ENCODE results near the gene SLC5A10. TPM values are rescaled to one million over a fixed set of nuclear protein-coding genes. Genes with fewer than 3 reads are reported as not detected.

The SLC5A10 gene
- total RNA-seq, 1 experiment from 2014 or later, result not detected

DNA sequence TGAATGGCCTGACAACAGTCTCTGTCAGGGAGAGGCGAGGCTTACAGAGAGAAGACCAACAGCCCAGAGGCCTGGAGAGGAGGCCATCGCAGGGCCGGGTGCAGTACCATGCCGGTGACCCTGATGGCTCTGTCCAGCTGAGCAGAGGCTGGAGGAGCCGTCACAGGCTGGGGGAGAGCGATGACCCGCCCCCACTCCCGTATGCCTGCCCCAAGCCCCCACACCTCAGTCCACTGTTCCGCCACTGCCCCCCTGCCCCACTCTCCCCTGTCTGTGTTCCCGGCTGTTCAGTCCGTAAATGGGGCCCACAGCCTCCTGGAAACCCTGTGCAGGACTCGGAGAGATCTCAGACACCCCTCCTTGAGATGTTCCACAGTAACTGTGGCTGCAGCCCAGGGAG, 65.4 kb downstream of the SLC5A10 start:
- no peak for TF ChIP-seq EZH2 (IDR thresholded peaks at IDR 0.05; ENCODE audit: borderline replicate concordance, low read depth, low read length, poor library complexity, severe bottlenecking)
- TF ChIP-seq, protein P1, sequence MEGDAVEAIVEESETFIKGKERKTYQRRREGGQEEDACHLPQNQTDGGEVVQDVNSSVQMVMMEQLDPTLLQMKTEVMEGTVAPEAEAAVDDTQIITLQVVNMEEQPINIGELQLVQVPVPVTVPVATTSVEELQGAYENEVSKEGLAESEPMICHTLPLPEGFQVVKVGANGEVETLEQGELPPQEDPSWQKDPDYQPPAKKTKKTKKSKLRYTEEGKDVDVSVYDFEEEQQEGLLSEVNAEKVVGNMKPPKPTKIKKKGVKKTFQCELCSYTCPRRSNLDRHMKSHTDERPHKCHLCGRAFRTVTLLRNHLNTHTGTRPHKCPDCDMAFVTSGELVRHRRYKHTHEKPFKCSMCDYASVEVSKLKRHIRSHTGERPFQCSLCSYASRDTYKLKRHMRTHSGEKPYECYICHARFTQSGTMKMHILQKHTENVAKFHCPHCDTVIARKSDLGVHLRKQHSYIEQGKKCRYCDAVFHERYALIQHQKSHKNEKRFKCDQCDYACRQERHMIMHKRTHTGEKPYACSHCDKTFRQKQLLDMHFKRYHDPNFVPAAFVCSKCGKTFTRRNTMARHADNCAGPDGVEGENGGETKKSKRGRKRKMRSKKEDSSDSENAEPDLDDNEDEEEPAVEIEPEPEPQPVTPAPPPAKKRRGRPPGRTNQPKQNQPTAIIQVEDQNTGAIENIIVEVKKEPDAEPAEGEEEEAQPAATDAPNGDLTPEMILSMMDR (conservative IDR thresholded peaks at IDR 0.05; ENCODE audit: low read depth, low read length), result no peak
- BruUV-seq (replicated peaks), result no TSS peak
- Histone ChIP-seq H3K4me1 (ENCODE audit: insufficient read depth, low read length, poor library complexity, severe bottlenecking) (no peaks in the 10 kb centered on the region), H3K27me3 (replicated peaks; ENCODE audit: insufficient read depth, low read depth, low read length, poor library complexity) (no peaks in the 10 kb centered on the region), H3K9me3 (ENCODE audit: low read depth, low read length, poor library complexity, severe bottlenecking) (no peaks in the 10 kb centered on the region), H3K4me3 (ENCODE audit: low read depth, low read length, poor library complexity, severe bottlenecking) (no peak overlapping the region), H3K36me3 (ENCODE audit: insufficient read depth, low read length, poor library complexity, severe bottlenecking) (no peaks in the 10 kb centered on the region), H3K27ac (ENCODE audit: low read depth, low read length, poor library complexity, severe bottlenecking) (no peak overlapping the region)
- intact Hi-C loops (cut with micrococcal nuclease; ENCODE audit: unreplicated experiment), result no loop called here
- no peak for DNase-seq (ENCODE audit: low spot score)
- POLR2A ChIA-PET (ENCODE audit: low non-redundant PET), result no interaction called here
- CTCF ChIA-PET, result no interaction called here

DNA sequence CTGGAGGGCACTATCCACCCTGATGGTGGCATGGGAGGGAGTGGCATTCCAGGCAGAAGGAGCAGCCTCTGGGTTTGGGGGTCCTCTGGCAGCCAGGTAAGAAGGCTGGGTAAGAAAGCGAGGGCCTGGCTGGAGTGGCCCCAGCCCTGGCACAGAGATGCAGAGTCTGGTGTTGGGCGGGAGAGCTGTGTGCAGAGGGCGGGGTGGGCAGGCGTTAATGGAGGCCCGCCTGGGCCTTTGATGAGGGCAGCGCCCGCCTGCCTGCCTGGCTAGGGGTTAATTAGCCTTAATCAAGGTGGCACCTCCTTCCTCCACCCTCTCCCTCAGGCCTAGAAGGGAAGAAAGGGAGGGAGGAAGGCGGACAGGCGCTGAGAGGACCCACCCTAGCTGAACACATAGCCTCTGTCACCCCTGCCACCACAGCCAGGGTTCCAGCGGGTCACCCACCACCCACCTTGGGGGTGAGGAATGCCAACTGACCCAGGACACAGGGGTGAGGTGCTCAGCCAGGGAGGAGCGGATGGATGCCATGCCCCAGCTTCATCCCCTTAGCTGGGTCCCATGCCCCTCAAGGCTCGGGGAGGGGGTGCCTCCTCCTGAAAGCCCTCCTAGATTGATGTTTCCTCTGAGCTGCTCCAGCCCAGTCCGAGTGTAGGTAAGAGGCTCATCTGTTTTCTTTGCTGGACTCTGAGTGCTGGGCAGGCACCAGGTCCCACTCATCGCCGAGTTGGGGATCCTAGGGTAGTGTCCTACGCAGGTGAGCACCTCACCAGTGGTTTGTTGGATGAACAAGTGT, 66.0 kb downstream of the SLC5A10 start:
- no peak overlapping the region for H3K27ac ChIP-seq (ENCODE audit: low read depth, low read length, poor library complexity, severe bottlenecking)
- POLR2A ChIA-PET (ENCODE audit: low non-redundant PET), result no interaction called here
- H3K4me1 ChIP-seq (ENCODE audit: insufficient read depth, low read length, poor library complexity, severe bottlenecking), result no peaks in the 10 kb centered on the region
- no TSS peak for BruUV-seq (replicated peaks)
- DNase-seq (ENCODE audit: low spot score), result no peak
- H3K36me3 ChIP-seq (ENCODE audit: insufficient read depth, low read length, poor library complexity, severe bottlenecking), result no peaks in the 10 kb centered on the region
- H3K27me3 ChIP-seq (replicated peaks; ENCODE audit: insufficient read depth, low read depth, low read length, poor library complexity), result no peaks in the 10 kb centered on the region
- TF ChIP-seq, protein P1 (conservative IDR thresholded peaks at IDR 0.05; ENCODE audit: low read depth, low read length), result no peak
- TF ChIP-seq EZH2 (IDR thresholded peaks at IDR 0.05; ENCODE audit: borderline replicate concordance, low read depth, low read length, poor library complexity, severe bottlenecking), result no peak
- H3K4me3 ChIP-seq (ENCODE audit: low read depth, low read length, poor library complexity, severe bottlenecking), result no peak overlapping the region
- no peaks in the 10 kb centered on the region for H3K9me3 ChIP-seq (ENCODE audit: low read depth, low read length, poor library complexity, severe bottlenecking)
- intact Hi-C loops (cut with micrococcal nuclease; ENCODE audit: unreplicated experiment), result no loop called here
- CTCF ChIA-PET, result interaction anchor here (0.6 kb wide), 1 partner anchor 392 kb away, joined by 3 read pairs; no protein-coding TSS in a partner anchor

DNA sequence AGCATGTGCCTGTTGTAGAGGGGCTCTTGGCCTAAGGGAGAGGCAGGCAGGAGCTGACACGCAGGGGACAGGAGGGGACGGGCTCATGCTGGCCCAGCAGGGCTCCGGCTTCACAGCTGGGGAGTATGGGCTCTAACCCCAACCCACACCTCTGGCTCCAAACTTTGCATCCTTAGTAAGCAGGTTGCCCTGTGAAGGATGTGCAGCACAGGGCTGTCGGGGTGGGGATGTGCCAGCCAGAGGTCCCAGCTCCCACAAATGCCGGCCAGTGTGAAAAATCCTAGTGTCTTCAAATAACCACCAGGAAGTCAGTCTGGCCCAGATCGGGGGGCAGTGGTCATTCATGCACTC, 66.6 kb downstream of the SLC5A10 start:
- DNase-seq (ENCODE audit: low spot score), result no peak
- TF ChIP-seq EZH2 (IDR thresholded peaks at IDR 0.05; ENCODE audit: borderline replicate concordance, low read depth, low read length, poor library complexity, severe bottlenecking), result no peak
- H3K27ac ChIP-seq (ENCODE audit: low read depth, low read length, poor library complexity, severe bottlenecking), result no peak overlapping the region
- H3K4me1 ChIP-seq (ENCODE audit: insufficient read depth, low read length, poor library complexity, severe bottlenecking), result no peaks in the 10 kb centered on the region
- H3K36me3 ChIP-seq (ENCODE audit: insufficient read depth, low read length, poor library complexity, severe bottlenecking), result no peaks in the 10 kb centered on the region
- POLR2A ChIA-PET (ENCODE audit: low non-redundant PET), result no interaction called here
- intact Hi-C loops (cut with micrococcal nuclease; ENCODE audit: unreplicated experiment), result no loop called here
- CTCF ChIA-PET, result interaction anchor here (0.6 kb wide), 1 partner anchor 393 kb away, joined by 3 read pairs; no protein-coding TSS in a partner anchor
- H3K9me3 ChIP-seq (ENCODE audit: low read depth, low read length, poor library complexity, severe bottlenecking), result no peaks in the 10 kb centered on the region
- no peak overlapping the region for H3K4me3 ChIP-seq (ENCODE audit: low read depth, low read length, poor library complexity, severe bottlenecking)
- BruUV-seq (replicated peaks), result no TSS peak
- no peaks in the 10 kb centered on the region for H3K27me3 ChIP-seq (replicated peaks; ENCODE audit: insufficient read depth, low read depth, low read length, poor library complexity)

All from A673 (cell line).